Loucy (cell line): Measurements from ENCODE around the gene STXBP1.

ENCODE experiments used
- H2AFZ ChIP-seq: fragments of 200-600 bp; sonication (generic); 2 replicates; pipeline ENCODE4 v1.6.0; 2016; ENCODE audit warnings: antibody characterized with exemption, mild to moderate bottlenecking, low read length, moderate library complexity
- H3F3A ChIP-seq: fragments of 200-600 bp; 2 replicates; pipeline ENCODE4 v1.6.0; 2016; ENCODE audit warnings: antibody characterized with exemption, low read depth, mild to moderate bottlenecking
- H3K27me3 ChIP-seq: fragments of 200-600 bp; sonication (generic); 2 replicates; pipeline ENCODE4 v1.6.1; 2014; ENCODE audit warnings: low read length, mild to moderate bottlenecking; ENCODE audit not compliant: insufficient read depth, poor library complexity, severe bottlenecking
- H3K36me3 ChIP-seq: fragments of 200-600 bp; sonication (generic); 2 replicates; pipeline ENCODE4 v1.6.1; 2016; ENCODE audit warnings: low read length; ENCODE audit not compliant: insufficient read depth
- H3K4me1 ChIP-seq: fragments of 200-600 bp; sonication (generic); 2 replicates; pipeline ENCODE4 v1.5.1; 2014; ENCODE audit warnings: low read length, mild to moderate bottlenecking; ENCODE audit not compliant: insufficient read depth, poor library complexity, severe bottlenecking
- H3K4me2 ChIP-seq: fragments of 200-600 bp; sonication (generic); 2 replicates; pipeline ENCODE4 v1.6.0; 2014; ENCODE audit warnings: antibody characterized with exemption, low read length, low read depth, mild to moderate bottlenecking; ENCODE audit not compliant: poor library complexity, severe bottlenecking
- H3K4me3 ChIP-seq: fragments of 200-600 bp; sonication (generic); 2 replicates; pipeline ENCODE4 v1.5.1; 2014; ENCODE audit warnings: low read length, mild to moderate bottlenecking, mixed read lengths; ENCODE audit not compliant: poor library complexity, severe bottlenecking
- H3K79me2 ChIP-seq: fragments of 200-600 bp; sonication (generic); 2 replicates; pipeline ENCODE4 v1.6.1; 2014; ENCODE audit warnings: low read length; ENCODE audit not compliant: insufficient read depth
- H3K9ac ChIP-seq: fragments of 200-600 bp; sonication (generic); 2 replicates; pipeline ENCODE4 v1.6.0; 2014; ENCODE audit warnings: mild to moderate bottlenecking, low read depth, low read length, moderate library complexity; ENCODE audit not compliant: poor library complexity, severe bottlenecking
- H3K9me2 ChIP-seq: fragments of 200-600 bp; sonication (generic); replicated peaks from 2 replicates; pipeline ENCODE4 v1.6.1; 2016; ENCODE audit warnings: low read depth, low read length, mixed read lengths
- H3K9me3 ChIP-seq: fragments of 200-600 bp; sonication (generic); 2 replicates; pipeline ENCODE4 v1.6.1; 2014; ENCODE audit warnings: mild to moderate bottlenecking, antibody characterized with exemption, low read length, low read depth; ENCODE audit not compliant: insufficient read depth
- H4K20me1 ChIP-seq: fragments of 200-600 bp; sonication (generic); 2 replicates; pipeline ENCODE4 v1.6.0; 2014; ENCODE audit warnings: antibody characterized with exemption, low read length, mild to moderate bottlenecking; ENCODE audit not compliant: insufficient read depth, poor library complexity, severe bottlenecking
- EZH2phosphoT487 ChIP-seq: fragments of 200-600 bp; IDR thresholded peaks from 2 replicates; pipeline ENCODE4 v1.6.1; 2018; ENCODE audit warnings: antibody characterized with exemption, mild to moderate bottlenecking, moderate library complexity, borderline replicate concordance
- TF ChIP-seq, protein P1 (sequence below): fragments of 200-600 bp; sonication (generic); conservative IDR thresholded peaks from 2 replicates; pipeline ENCODE4 v1.5.1; 2014; ENCODE audit warnings: mild to moderate bottlenecking, antibody characterized with exemption, low read length

STXBP1 gene

DNA sequence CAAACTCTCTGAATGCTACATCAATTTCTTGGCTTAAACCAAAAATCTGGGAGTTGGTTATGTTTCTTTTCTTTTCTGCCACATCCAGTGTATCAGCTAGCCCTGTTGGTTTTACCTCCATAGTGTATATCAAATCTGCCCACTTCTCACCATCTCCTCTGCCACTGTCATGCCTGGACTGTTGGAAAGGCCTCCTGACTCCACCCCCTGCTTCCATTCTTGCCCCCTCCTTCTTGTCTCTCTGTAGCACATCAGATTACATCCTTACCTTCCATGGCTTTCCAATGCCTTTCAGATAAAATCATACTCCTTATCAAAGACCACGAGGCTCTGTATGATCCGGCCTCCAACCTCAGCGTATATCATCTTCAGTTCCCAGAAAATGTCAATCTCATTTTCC, 35.4 kb downstream of the STXBP1 start:
- no peak for TF ChIP-seq EZH2phosphoT487
- TF ChIP-seq, protein P1, sequence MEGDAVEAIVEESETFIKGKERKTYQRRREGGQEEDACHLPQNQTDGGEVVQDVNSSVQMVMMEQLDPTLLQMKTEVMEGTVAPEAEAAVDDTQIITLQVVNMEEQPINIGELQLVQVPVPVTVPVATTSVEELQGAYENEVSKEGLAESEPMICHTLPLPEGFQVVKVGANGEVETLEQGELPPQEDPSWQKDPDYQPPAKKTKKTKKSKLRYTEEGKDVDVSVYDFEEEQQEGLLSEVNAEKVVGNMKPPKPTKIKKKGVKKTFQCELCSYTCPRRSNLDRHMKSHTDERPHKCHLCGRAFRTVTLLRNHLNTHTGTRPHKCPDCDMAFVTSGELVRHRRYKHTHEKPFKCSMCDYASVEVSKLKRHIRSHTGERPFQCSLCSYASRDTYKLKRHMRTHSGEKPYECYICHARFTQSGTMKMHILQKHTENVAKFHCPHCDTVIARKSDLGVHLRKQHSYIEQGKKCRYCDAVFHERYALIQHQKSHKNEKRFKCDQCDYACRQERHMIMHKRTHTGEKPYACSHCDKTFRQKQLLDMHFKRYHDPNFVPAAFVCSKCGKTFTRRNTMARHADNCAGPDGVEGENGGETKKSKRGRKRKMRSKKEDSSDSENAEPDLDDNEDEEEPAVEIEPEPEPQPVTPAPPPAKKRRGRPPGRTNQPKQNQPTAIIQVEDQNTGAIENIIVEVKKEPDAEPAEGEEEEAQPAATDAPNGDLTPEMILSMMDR: no peak
- Histone ChIP-seq H3K4me2 (no peak overlapping the region), H3K9ac (no peak overlapping the region), H2AFZ (no peak overlapping the region), H4K20me1 (no peaks in the 10 kb centered on the region), H3K9me3 (no peaks in the 10 kb centered on the region), H3K4me3 (no peak overlapping the region), H3K9me2 (no peaks in the 10 kb centered on the region), H3K4me1 (peaks cover 22% of the 10 kb centered on the region), H3F3A (no peaks in the 10 kb centered on the region), H3K36me3 (no peaks in the 10 kb centered on the region; the same call in 1 of the 2 replicates), H3K79me2 (peaks cover 6% of the 10 kb centered on the region; the same call in 1 of the 2 replicates), H3K27me3 (no peaks in the 10 kb centered on the region)

- Histone ChIP-seq H3K9ac (peak overlapping the region; percentile 7), H3K4me1 (peaks cover 27% of the 10 kb centered on the region), H3K79me2 (peaks cover 6% of the 10 kb centered on the region; the same call in 1 of the 2 replicates), H4K20me1 (no peaks in the 10 kb centered on the region), H3K9me2 (no peaks in the 10 kb centered on the region), H3K4me2 (no peak overlapping the region), H3K9me3 (no peaks in the 10 kb centered on the region), H3K4me3 (no peak overlapping the region), H3F3A (no peaks in the 10 kb centered on the region), H2AFZ (no peak overlapping the region), H3K27me3 (no peaks in the 10 kb centered on the region), H3K36me3 (peaks cover 21% of the 10 kb centered on the region; the same call in 1 of the 2 replicates)
- TF ChIP-seq EZH2phosphoT487: no peak
- TF ChIP-seq, protein P1: no peak
Observed at GRCh38 chr9:127650518-127650917, 38.4 kb downstream of the STXBP1 start.

DNA sequence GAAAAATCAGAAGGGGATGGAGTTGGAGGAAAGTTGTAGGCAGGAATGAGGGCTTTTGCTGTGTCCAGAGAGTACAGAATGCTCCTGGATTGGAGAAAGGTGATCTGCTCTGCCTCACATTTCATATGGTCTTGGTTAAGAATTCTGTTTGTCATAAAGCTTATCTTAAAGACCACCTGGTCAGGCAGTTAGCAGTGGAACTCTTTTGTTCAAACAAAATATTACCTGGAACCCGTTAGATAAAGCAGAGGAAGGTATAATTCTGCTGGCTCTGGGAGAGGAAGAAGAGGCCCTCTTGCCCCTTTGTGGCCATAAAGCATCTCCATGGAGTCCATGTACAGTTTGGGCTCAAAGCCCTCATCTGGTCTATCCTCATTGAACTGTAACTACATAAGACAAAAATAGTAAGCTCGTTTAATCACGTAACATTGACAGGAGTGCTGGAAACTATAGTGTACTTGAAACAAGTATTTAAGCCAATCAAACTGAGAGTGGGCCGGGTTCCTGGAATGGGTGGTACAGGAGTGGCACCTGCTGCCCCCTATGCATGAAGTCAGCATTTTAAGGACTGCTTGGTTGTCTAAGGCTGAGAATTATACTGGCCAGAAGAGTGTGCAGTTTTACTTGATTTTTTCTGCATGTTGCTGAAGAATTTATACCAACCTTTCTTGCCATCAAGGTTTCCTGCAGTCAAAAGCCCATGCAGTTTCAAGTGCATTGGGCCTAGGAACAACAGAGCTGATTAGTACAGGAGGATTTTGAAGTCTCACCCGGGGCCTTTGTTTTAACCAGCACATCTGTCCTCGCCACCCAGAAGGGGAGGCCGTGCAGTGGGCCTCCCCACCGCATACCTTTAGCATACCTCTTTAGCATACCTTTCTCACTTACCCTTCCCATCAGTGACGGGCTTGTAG, 39.9 kb downstream of the STXBP1 start:
- TF ChIP-seq, protein P1: peak; percentile 49
- TF ChIP-seq EZH2phosphoT487: no peak
- Histone ChIP-seq H3K36me3 (peaks cover 21% of the 10 kb centered on the region; the same call in 1 of the 2 replicates), H3K9ac (peak overlapping the region; percentile 15), H3K4me2 (peak overlapping the region; percentile 47), H2AFZ (no peak overlapping the region), H3K9me3 (no peaks in the 10 kb centered on the region), H4K20me1 (no peaks in the 10 kb centered on the region), H3K79me2 (peaks cover 6% of the 10 kb centered on the region; the same call in 1 of the 2 replicates), H3K9me2 (no peaks in the 10 kb centered on the region), H3F3A (no peaks in the 10 kb centered on the region), H3K4me1 (peaks cover 27% of the 10 kb centered on the region), H3K4me3 (peak overlapping the region; percentile 5), H3K27me3 (no peaks in the 10 kb centered on the region)
